Parathyroid adenoma (tissue), 2 donors: Measurements from ENCODE around the gene ZNF276.

Experiments used
- H2AFZ ChIP-seq: fragments of 300-600 bp; sonication (generic); one replicate; pipeline ENCODE4 v1.7.0; 2017; ENCODE audit warnings: antibody characterized with exemption, mild to moderate bottlenecking
- H3K27ac ChIP-seq: fragments of 300-600 bp; sonication (generic); one replicate; pipeline ENCODE4 v1.7.0; 2017
- H3K27me3 ChIP-seq: fragments of 300-600 bp; sonication (generic); one replicate; pipeline ENCODE4 v1.7.0; 2017; ENCODE audit warnings: low read length; ENCODE audit not compliant: control insufficient read depth, insufficient read depth
- H3K36me3 ChIP-seq: fragments of 300-600 bp; sonication (generic); one replicate; pipeline ENCODE4 v1.7.0; 2017; ENCODE audit warnings: low read length; ENCODE audit not compliant: control insufficient read depth, insufficient read depth
- H3K4me1 ChIP-seq: fragments of 300-600 bp; sonication (generic); one replicate; pipeline ENCODE4 v1.7.0; 2017; ENCODE audit warnings: control low read depth
- H3K4me2 ChIP-seq: fragments of 300-600 bp; sonication (generic); one replicate; pipeline ENCODE4 v1.7.0; 2017; ENCODE audit warnings: low read length
- H3K4me3 ChIP-seq: fragments of 300-600 bp; sonication (generic); one replicate; pipeline ENCODE4 v1.7.0; 2017; ENCODE audit warnings: low read depth, low read length
- H3K79me2 ChIP-seq: fragments of 300-600 bp; sonication (generic); one replicate; pipeline ENCODE4 v1.7.0; 2017; ENCODE audit warnings: control low read depth
- H3K9ac ChIP-seq: fragments of 300-600 bp; sonication (generic); one replicate; pipeline ENCODE4 v1.7.0; 2017; ENCODE audit warnings: mild to moderate bottlenecking
- H3K9me3 ChIP-seq: fragments of 300-600 bp; sonication (generic); one replicate; pipeline ENCODE4 v1.7.0; 2017; ENCODE audit warnings: low read length; ENCODE audit not compliant: control insufficient read depth
- TF ChIP-seq, protein P1 (sequence below): fragments of 300-600 bp; sonication (generic); IDR thresholded peaks from one replicate; pipeline ENCODE4 v1.7.0; 2017; ENCODE audit warnings: antibody characterized with exemption, mild to moderate bottlenecking
- donor health status: primary hyperparathyroidism.

The ZNF276 gene

DNA sequence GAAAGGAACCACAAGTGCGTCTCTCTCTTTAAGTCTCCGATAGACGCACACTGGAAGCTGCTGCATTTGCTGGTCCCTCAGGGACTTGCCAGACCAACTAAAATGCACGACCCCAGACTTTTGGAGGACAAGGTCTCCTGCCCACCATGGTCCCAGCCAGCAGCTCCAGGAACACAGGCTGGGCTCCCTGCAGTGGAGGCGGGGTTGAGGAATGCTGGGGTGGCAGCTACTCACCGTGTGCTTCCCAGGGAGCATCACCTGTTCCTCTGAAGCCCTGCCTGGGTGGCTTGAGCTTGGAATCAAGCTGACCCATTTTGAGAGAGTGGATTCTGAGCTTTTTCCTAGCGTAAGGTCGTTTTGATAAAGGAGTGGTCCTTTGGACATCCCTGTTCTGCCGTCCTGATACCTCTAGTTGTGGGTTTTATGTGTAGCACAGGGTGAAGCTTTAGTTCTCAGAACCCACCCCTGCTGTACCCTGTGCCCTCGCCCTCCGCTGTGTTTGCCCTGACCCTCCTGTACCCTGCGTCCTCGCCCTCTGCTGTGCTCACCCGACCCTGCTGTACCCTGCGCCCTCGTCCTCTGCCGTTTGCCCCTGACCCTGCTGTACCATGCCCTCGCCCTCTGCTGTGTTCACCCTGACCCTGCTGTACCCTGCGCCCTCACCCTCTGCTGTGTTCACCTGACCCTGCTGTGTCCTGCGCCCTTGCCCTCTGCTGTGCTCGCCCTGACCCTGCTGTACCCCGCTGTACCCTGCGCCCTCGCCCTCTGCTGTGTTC, 11.0 kb downstream of the ZNF276 start:
- H3K79me2 ChIP-seq, result peaks cover 9% of the 10 kb centered on the region
- H3K4me2 ChIP-seq, result no peak overlapping the region
- no peak overlapping the region for H3K27ac ChIP-seq
- no peaks in the 10 kb centered on the region for H3K27me3 ChIP-seq
- no peaks in the 10 kb centered on the region for H3K9me3 ChIP-seq
- H2AFZ ChIP-seq, result no peak overlapping the region
- no peaks in the 10 kb centered on the region for H3K4me1 ChIP-seq
- H3K4me3 ChIP-seq, result no peak overlapping the region
- TF ChIP-seq, protein P1, sequence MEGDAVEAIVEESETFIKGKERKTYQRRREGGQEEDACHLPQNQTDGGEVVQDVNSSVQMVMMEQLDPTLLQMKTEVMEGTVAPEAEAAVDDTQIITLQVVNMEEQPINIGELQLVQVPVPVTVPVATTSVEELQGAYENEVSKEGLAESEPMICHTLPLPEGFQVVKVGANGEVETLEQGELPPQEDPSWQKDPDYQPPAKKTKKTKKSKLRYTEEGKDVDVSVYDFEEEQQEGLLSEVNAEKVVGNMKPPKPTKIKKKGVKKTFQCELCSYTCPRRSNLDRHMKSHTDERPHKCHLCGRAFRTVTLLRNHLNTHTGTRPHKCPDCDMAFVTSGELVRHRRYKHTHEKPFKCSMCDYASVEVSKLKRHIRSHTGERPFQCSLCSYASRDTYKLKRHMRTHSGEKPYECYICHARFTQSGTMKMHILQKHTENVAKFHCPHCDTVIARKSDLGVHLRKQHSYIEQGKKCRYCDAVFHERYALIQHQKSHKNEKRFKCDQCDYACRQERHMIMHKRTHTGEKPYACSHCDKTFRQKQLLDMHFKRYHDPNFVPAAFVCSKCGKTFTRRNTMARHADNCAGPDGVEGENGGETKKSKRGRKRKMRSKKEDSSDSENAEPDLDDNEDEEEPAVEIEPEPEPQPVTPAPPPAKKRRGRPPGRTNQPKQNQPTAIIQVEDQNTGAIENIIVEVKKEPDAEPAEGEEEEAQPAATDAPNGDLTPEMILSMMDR, result no peak
- H3K9ac ChIP-seq, result no peak overlapping the region
- H3K36me3 ChIP-seq, result no peaks in the 10 kb centered on the region

DNA sequence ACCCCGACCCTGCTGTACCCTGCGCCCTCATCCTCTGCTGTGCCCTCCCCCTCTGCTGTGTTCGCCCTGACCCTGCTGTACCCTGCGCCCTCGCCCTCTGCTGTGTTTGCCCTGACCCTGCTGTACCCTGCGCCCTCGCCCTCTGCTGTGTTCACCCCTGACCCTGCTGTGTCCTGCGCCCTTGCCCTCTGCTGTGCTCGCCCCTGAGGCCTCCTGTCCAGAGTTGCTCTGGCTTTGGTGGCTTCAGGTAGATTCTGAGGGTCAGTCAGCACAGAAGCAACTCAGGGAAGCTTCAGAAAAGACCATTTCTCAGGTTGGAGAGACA, 11.5 kb downstream of the ZNF276 start:
- Histone ChIP-seq H3K27me3 (no peaks in the 10 kb centered on the region), H3K27ac (no peak overlapping the region), H3K4me1 (no peaks in the 10 kb centered on the region), H3K4me3 (no peak overlapping the region), H2AFZ (no peak overlapping the region), H3K9me3 (no peaks in the 10 kb centered on the region), H3K4me2 (no peak overlapping the region), H3K36me3 (no peaks in the 10 kb centered on the region), H3K79me2 (peaks cover 9% of the 10 kb centered on the region), H3K9ac (no peak overlapping the region)
- TF ChIP-seq, protein P1, result no peak

DNA sequence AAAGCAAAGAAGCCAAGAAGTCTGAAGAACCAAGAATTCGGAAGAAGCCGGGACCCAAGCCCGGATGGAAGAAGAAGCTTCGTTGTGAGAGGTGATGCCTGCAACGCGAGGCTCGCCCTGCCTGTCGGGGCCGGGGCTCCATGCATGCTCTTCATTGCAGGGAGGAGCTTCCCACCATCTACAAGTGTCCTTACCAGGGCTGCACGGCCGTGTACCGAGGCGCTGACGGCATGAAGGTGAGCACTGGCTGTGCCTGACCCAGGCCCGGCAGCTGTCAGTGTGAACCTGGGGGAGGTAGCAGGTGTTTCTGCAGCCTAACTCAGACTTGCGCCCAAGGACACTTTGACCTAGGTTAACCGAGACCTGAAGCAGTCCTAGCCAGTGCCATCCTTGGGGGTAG, 12.0 kb downstream of the ZNF276 start:
- Histone ChIP-seq H2AFZ (no peak overlapping the region), H3K9me3 (no peaks in the 10 kb centered on the region), H3K9ac (no peak overlapping the region), H3K79me2 (peaks cover 9% of the 10 kb centered on the region), H3K36me3 (no peaks in the 10 kb centered on the region), H3K4me1 (no peaks in the 10 kb centered on the region), H3K27ac (no peak overlapping the region), H3K4me2 (no peak overlapping the region), H3K4me3 (no peak overlapping the region), H3K27me3 (no peaks in the 10 kb centered on the region)
- TF ChIP-seq, protein P1, result no peak

DNA sequence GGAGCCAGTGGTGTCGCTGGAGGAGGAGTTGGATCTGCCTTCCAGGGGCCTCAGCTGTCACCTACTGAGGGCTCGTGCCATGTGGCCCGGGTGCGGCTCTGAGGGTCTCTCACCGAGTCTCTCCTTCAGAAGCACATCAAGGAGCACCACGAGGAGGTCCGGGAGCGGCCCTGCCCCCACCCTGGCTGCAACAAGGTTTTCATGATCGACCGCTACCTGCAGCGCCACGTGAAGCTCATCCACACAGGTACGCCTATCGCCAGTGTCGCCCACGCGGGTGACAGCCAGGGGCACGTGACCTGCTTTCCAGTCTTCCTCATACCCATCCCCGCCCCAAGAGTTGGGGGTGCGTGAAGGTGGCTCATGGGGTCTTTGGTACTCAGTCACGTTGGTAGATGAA, 12.5 kb downstream of the ZNF276 start:
- TF ChIP-seq, protein P1, result no peak
- Histone ChIP-seq H2AFZ (no peak overlapping the region), H3K79me2 (peaks cover 7% of the 10 kb centered on the region), H3K9ac (no peak overlapping the region), H3K27ac (no peak overlapping the region), H3K4me3 (no peak overlapping the region), H3K4me1 (no peaks in the 10 kb centered on the region), H3K9me3 (no peaks in the 10 kb centered on the region), H3K36me3 (no peaks in the 10 kb centered on the region), H3K4me2 (no peak overlapping the region), H3K27me3 (no peaks in the 10 kb centered on the region)

DNA sequence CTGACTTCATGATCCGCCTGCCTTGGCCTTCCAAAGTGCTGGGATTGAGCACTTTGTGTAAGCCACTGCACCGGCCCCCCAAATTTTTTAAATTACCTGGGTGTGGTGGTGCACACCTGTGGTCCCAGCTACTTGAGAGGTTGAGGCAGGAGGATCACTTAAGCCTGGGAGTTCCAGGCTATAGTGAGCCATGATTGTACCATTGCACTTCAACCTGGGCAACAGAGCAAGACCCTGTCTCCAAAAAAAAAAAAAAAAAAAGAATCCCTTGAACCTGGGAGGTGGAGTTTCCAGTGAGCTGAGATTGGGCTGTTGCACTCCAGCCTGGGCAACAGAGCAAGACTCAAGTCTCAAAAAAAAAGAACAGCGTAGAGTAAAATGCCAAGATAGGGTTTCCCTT, 15.2 kb downstream of the ZNF276 start:
- TF ChIP-seq, protein P1, result no peak
- no peaks in the 10 kb centered on the region for H3K4me1 ChIP-seq
- no peaks in the 10 kb centered on the region for H3K36me3 ChIP-seq
- no peak overlapping the region for H3K4me2 ChIP-seq
- no peak overlapping the region for H3K9ac ChIP-seq
- no peak overlapping the region for H2AFZ ChIP-seq
- no peaks in the 10 kb centered on the region for H3K27me3 ChIP-seq
- H3K27ac ChIP-seq, result no peak overlapping the region
- H3K4me3 ChIP-seq, result no peak overlapping the region
- no peaks in the 10 kb centered on the region for H3K9me3 ChIP-seq
- H3K79me2 ChIP-seq, result peaks cover 2% of the 10 kb centered on the region
